Measurements from ENCODE around the gene TMEM81. TPM values are rescaled to one million over a fixed set of nuclear protein-coding genes. Genes with fewer than 3 reads are reported as not detected.

Gene TMEM81
- total and polyA plus RNA-seq, 12 donors = 1.6 to 3.8 (median 2.2) TPM

GRCh38 chr1:205068001-205068400 lies 16.3 kb downstream of the TMEM81 start:
- ATAC-seq (no peak), DNase-seq (no peak)
- no peaks in the 10 kb centered on the region for H3K27me3 ChIP-seq
- H3K4me1 ChIP-seq = peaks cover 0 to 5% (median 0%) of the 10 kb centered on the region in 9 donors
- H3K4me3 ChIP-seq = no peak overlapping the region
- H3K9me3 ChIP-seq = no peaks in the 10 kb centered on the region
- intact Hi-C loops (cut with DNase I) = no loop called here
- WGBS, 2 donors = 82 to 96% methylated on average over 4 of the region's 4 CpGs
- H3K36me3 ChIP-seq = no peaks in the 10 kb centered on the region
- no peak for TF ChIP-seq CTCF (IDR thresholded peaks at IDR 0.05)
- no peak overlapping the region for H3K27ac ChIP-seq

GRCh38 chr1:205067031-205067430 lies 17.2 kb downstream of the TMEM81 start:
- ATAC-seq (no peak), DNase-seq (no peak)
- H3K9me3 ChIP-seq = no peaks in the 10 kb centered on the region
- H3K36me3 ChIP-seq = no peaks in the 10 kb centered on the region
- H3K4me1 ChIP-seq = peaks cover 0 to 5% (median 0%) of the 10 kb centered on the region in 9 donors
- no peak overlapping the region for H3K4me3 ChIP-seq
- no peak for TF ChIP-seq CTCF (IDR thresholded peaks at IDR 0.05)
- H3K27me3 ChIP-seq = no peaks in the 10 kb centered on the region
- WGBS, 2 donors = 94 to 96% methylated on average over 6 of the region's 6 CpGs
- intact Hi-C loops (cut with DNase I) = no loop called here
- H3K27ac ChIP-seq = no peak overlapping the region

GRCh38 chr1:205066141-205066818 lies 18.0 kb downstream of the TMEM81 start:
- 72 to 79% methylated on average over 13 of the region's 13 CpGs for WGBS, 2 donors
- Histone ChIP-seq H3K4me3 (no peak overlapping the region), H3K27ac (no peak overlapping the region), H3K4me1 (peaks cover 0 to 10% (median 4%) of the 10 kb centered on the region in 9 donors), H3K27me3 (no peaks in the 10 kb centered on the region), H3K36me3 (no peaks in the 10 kb centered on the region), H3K9me3 (no peaks in the 10 kb centered on the region)
- DNase-seq (no peak), ATAC-seq (no peak)
- peak in 1 of 9 donors; percentile 9 for TF ChIP-seq CTCF (IDR thresholded peaks at IDR 0.05)
- intact Hi-C loops (cut with DNase I) = no loop called here

GRCh38 chr1:205065666-205066065 lies 18.6 kb downstream of the TMEM81 start:
- 86 to 90% methylated on average over 14 of the region's 14 CpGs for WGBS, 2 donors
- Histone ChIP-seq H3K4me3 (no peak overlapping the region), H3K27ac (no peak overlapping the region), H3K27me3 (no peaks in the 10 kb centered on the region), H3K36me3 (no peaks in the 10 kb centered on the region), H3K9me3 (no peaks in the 10 kb centered on the region), H3K4me1 (peaks cover 0 to 10% (median 4%) of the 10 kb centered on the region in 9 donors)
- no peak for TF ChIP-seq CTCF (IDR thresholded peaks at IDR 0.05)
- intact Hi-C loops (cut with DNase I) = no loop called here
- ATAC-seq = no peak
- DNase-seq = no peak

Data from heart right ventricle (tissue), 16 donors.